A673 (cell line): Measurements from ENCODE around the gene TRPT1. TPM values are rescaled to one million over a fixed set of nuclear protein-coding genes. Genes with fewer than 3 reads are reported as not detected.

Experiments used
- BruUV-seq: library from RNA; stranded (reverse); fragments of 400-500 nt; replicated peaks from 2 replicates; lab custom pipeline; 2021; lab: Mats Ljungman, UMichigan
- CTCF ChIA-PET: fragments of 300-600 bp; sonication (Branson Sonifier 250); formaldehyde crosslinking; loops from one replicate; lab custom pipeline; 2022; ENCODE audit warnings: antibody characterized with exemption; lab: Charles Lee
- POLR2A ChIA-PET: fragments of 300-600 bp; sonication (Branson Sonifier 250); formaldehyde crosslinking; loops from one replicate; lab custom pipeline; 2022; ENCODE audit warnings: antibody characterized with exemption; ENCODE audit not compliant: low non-redundant PET; lab: Charles Lee
- DNase-seq: peaks from one replicate; pipeline ENCODE4 v3.0.0-alpha.2; 2015; ENCODE audit warnings: low spot score
- H3K27ac ChIP-seq: fragments of 200-600 bp; sonication (generic); 2 replicates; pipeline ENCODE4 v1.5.1; 2016; ENCODE audit warnings: mixed run types, low read depth, mild to moderate bottlenecking, mixed read lengths, antibody characterized with exemption, low read length; ENCODE audit not compliant: poor library complexity, severe bottlenecking
- H3K27me3 ChIP-seq: fragments of 200-600 bp; sonication (generic); replicated peaks from 2 replicates; pipeline ENCODE4 v1.6.1; 2017; ENCODE audit warnings: mixed run types, low read depth, mild to moderate bottlenecking, mixed read lengths, antibody characterized with exemption, low read length; ENCODE audit not compliant: insufficient read depth, poor library complexity
- H3K36me3 ChIP-seq: fragments of 200-600 bp; sonication (generic); 2 replicates; pipeline ENCODE4 v1.6.1; 2016; ENCODE audit warnings: mixed run types, mild to moderate bottlenecking, mixed read lengths, antibody characterized with exemption, low read length; ENCODE audit not compliant: insufficient read depth, poor library complexity, severe bottlenecking
- H3K4me1 ChIP-seq: fragments of 200-600 bp; sonication (generic); 2 replicates; pipeline ENCODE4 v1.6.1; 2017; ENCODE audit warnings: mixed run types, mild to moderate bottlenecking, mixed read lengths, antibody characterized with exemption, low read length; ENCODE audit not compliant: insufficient read depth, poor library complexity, severe bottlenecking
- H3K4me3 ChIP-seq: fragments of 200-600 bp; sonication (generic); 2 replicates; pipeline ENCODE4 v1.5.1; 2016; ENCODE audit warnings: low read depth, mixed run types, mild to moderate bottlenecking, mixed read lengths, low read length; ENCODE audit not compliant: poor library complexity, severe bottlenecking
- H3K9me3 ChIP-seq: fragments of 200-600 bp; sonication (generic); 2 replicates; pipeline ENCODE4 v1.6.1; 2016; ENCODE audit warnings: mixed run types, low read depth, mild to moderate bottlenecking, mixed read lengths, antibody characterized with exemption, low read length; ENCODE audit not compliant: poor library complexity, severe bottlenecking
- EZH2 ChIP-seq: fragments of 200-600 bp; sonication (generic); IDR thresholded peaks from 2 replicates; pipeline ENCODE4 v1.6.1; 2017; ENCODE audit warnings: borderline replicate concordance, low read depth, mild to moderate bottlenecking, mixed read lengths, antibody characterized with exemption, low read length; ENCODE audit not compliant: poor library complexity, severe bottlenecking
- intact Hi-C: fragments of 100-400 bp; cut with micrococcal nuclease; formaldehyde crosslinking; loops from one replicate; pipeline ENCODE4 v1.10.0; 2022; ENCODE audit not compliant: unreplicated experiment
- total RNA-seq: library from RNA; stranded (reverse); gene quantifications from 2 replicates; pipeline ENCODE4 v1.2.3, GENCODE V29; 2021
- TF ChIP-seq, protein P1 (sequence below): fragments of 300-800, 200-600 bp; sonication (generic); conservative IDR thresholded peaks from 2 replicates; pipeline ENCODE4 v1.5.1; 2017; ENCODE audit warnings: low read depth, mild to moderate bottlenecking, antibody characterized with exemption, low read length, moderate library complexity, mixed read lengths

The TRPT1 gene
- total RNA-seq, 1 experiment from 2014 or later, result 43.6 TPM

DNA sequence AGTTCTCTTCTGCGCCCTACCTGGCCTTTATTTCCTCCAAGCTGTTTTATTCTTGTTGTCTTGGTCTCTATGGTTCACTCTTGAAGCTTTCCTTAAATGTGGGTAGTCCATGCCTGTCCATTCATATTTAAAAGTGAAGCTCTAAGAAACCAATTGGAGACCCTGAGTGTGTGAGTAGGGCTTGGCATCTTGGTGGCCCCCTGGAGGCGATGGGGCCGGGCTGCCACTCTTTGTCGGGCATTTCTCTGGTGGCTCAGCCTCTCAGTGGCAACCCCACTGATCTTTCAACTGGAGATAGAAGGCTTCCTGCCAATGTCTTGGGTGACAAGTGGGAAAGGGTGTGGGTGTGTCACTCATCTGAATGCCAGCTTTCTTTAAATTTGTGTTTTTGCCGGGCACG lies 9.1 kb downstream of the TRPT1 start:
- CTCF ChIA-PET, result interaction anchor here (0.8 to 1.1 kb wide), 2 partner anchors 12 to 88 kb away, joined by 4 to 7 read pairs; no protein-coding TSS in a partner anchor
- POLR2A ChIA-PET, result no interaction called here
- intact Hi-C loops, result no loop called here
- H3K36me3 ChIP-seq, result peaks cover 44% of the 10 kb centered on the region
- no peak overlapping the region for H3K27ac ChIP-seq
- no peak for TF ChIP-seq EZH2
- TF ChIP-seq, protein P1, sequence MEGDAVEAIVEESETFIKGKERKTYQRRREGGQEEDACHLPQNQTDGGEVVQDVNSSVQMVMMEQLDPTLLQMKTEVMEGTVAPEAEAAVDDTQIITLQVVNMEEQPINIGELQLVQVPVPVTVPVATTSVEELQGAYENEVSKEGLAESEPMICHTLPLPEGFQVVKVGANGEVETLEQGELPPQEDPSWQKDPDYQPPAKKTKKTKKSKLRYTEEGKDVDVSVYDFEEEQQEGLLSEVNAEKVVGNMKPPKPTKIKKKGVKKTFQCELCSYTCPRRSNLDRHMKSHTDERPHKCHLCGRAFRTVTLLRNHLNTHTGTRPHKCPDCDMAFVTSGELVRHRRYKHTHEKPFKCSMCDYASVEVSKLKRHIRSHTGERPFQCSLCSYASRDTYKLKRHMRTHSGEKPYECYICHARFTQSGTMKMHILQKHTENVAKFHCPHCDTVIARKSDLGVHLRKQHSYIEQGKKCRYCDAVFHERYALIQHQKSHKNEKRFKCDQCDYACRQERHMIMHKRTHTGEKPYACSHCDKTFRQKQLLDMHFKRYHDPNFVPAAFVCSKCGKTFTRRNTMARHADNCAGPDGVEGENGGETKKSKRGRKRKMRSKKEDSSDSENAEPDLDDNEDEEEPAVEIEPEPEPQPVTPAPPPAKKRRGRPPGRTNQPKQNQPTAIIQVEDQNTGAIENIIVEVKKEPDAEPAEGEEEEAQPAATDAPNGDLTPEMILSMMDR, result peak; percentile 41; the same call in 1 of the 2 replicates
- no peaks in the 10 kb centered on the region for H3K27me3 ChIP-seq
- H3K4me3 ChIP-seq, result no peak overlapping the region
- DNase-seq, result no peak
- H3K4me1 ChIP-seq, result peaks cover 14% of the 10 kb centered on the region
- BruUV-seq, result no TSS peak
- H3K9me3 ChIP-seq, result no peaks in the 10 kb centered on the region

DNA sequence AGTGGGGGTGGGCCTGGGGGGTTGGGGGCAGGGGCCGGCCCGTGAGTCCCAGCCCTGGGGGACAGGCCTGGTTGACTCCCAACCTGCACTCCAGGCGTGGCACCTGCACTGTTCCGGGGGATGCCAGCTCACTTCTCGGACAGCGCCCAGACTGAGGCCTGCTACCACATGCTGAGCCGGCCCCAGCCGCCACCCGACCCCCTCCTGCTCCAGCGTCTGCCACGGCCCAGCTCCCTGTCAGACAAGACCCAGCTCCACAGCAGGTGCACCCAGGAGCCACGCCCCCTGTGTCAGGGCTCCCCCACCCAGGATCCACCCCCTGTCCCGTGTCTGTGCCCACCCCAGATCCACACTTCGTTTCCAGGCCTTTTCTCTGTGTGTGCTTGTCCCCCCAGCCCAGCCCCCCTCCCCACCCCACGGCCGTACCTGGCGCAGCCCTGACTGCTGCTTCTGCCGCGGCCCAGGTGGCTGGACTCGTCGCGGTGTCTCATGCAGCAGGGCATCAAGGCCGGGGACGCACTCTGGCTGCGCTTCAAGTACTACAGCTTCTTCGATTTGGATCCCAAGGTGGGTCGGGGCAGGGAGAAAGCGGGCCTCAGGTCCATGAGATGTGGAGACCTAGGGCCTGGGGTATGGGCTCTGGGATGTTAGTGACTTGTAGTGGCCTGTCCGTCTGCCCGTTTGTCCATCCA lies 14.7 kb downstream of the TRPT1 start:
- no TSS peak for BruUV-seq

DNA sequence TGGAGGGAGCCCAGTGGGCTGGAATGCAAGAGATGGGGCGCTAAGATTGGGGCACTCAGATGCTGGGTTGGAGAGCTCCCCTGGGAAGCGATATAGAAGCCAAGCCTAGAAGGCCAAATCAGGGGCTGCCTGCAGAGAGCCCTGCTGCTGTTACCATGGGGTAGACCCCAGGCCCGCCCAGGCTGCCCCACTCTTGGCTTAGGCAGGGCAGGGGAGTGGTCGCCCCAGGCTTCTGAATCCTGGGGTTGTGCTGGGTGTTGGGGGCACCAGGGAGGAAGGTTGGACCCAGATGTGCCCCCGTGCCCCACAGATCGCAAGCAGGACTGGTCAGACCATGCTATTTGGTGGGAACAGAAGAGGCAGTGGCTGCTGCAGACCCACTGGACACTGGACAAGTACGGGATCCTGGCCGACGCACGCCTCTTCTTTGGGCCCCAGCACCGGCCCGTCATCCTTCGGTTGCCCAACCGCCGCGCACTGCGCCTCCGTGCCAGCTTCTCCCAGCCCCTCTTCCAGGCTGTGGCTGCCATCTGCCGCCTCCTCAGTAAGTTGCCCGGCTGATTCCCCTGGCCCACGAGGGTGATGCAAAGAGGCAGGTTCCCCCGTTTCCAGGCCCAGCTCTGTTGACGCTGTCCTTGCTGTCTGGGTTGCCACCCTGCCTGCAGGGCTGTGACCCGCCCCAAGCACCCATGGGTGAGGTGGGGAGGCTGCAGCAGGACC lies 15.5 kb downstream of the TRPT1 start:
- intact Hi-C loops, result no loop called here
- no peak overlapping the region for H3K4me3 ChIP-seq
- no peak overlapping the region for H3K27ac ChIP-seq
- H3K9me3 ChIP-seq, result no peaks in the 10 kb centered on the region
- H3K36me3 ChIP-seq, result peaks cover 26% of the 10 kb centered on the region
- no peaks in the 10 kb centered on the region for H3K27me3 ChIP-seq
- TF ChIP-seq, protein P1, result no peak
- TF ChIP-seq EZH2, result no peak
- BruUV-seq, result no TSS peak
- peaks cover 55% of the 10 kb centered on the region for H3K4me1 ChIP-seq
- ChIA-PET POLR2A (interaction anchor here (0.6 kb wide), 1 partner anchor 15 kb away, joined by 7 read pairs; no protein-coding TSS in a partner anchor), CTCF (interaction anchor here (0.5 kb wide), 1 partner anchor 42 kb away, joined by 6 read pairs; no protein-coding TSS in a partner anchor)
- no peak for DNase-seq

More for the DNA sequence above, 14.7 kb downstream of the TRPT1 start:
- ChIA-PET CTCF (interaction anchor here (0.5 kb wide), 1 partner anchor 41 kb away, joined by 6 read pairs; no protein-coding TSS in a partner anchor), POLR2A (interaction anchor here (0.5 to 0.6 kb wide), 3 partner anchors 14 to 77 kb away, joined by 4 to 8 read pairs (median 7); no protein-coding TSS in a partner anchor)
- no peak for TF ChIP-seq EZH2
- TF ChIP-seq, protein P1, result no peak
- H3K4me1 ChIP-seq, result peaks cover 50% of the 10 kb centered on the region
- H3K9me3 ChIP-seq, result no peaks in the 10 kb centered on the region
- H3K36me3 ChIP-seq, result peaks cover 19% of the 10 kb centered on the region
- intact Hi-C loops, result no loop called here
- H3K27ac ChIP-seq, result no peak overlapping the region
- DNase-seq, result no peak
- H3K27me3 ChIP-seq, result no peaks in the 10 kb centered on the region
- no peak overlapping the region for H3K4me3 ChIP-seq
